Suprapubic skin (tissue), 4 donors: Measurements from ENCODE around the gene AADACL2. TPM values are rescaled to one million over a fixed set of nuclear protein-coding genes. Genes with fewer than 3 reads are reported as not detected.

Source experiments
- DNase-seq, 2 donors: peaks; one replicate each; pipeline ENCODE4 v3.0.0-alpha.2; 2019; ENCODE audit warnings: low spot score in 2 of 2
- H3K27ac ChIP-seq: fragments of 200-600 bp; sonication (generic); one replicate; pipeline ENCODE4 v1.5.1; 2019
- H3K27me3 ChIP-seq: fragments of 200-600 bp; sonication (generic); one replicate; pipeline ENCODE4 v1.5.1; 2019
- H3K36me3 ChIP-seq: fragments of 200-600 bp; sonication (generic); one replicate; pipeline ENCODE4 v1.5.1; 2019
- H3K4me1 ChIP-seq: fragments of 200-600 bp; sonication (generic); one replicate; pipeline ENCODE4 v1.5.1; 2019
- H3K4me3 ChIP-seq: fragments of 200-600 bp; sonication (generic); one replicate; pipeline ENCODE4 v1.5.1; 2019; ENCODE audit warnings: mild to moderate bottlenecking
- H3K9me3 ChIP-seq: fragments of 200-600 bp; sonication (generic); one replicate; pipeline ENCODE4 v1.5.1; 2019
- CTCF ChIP-seq, 2 donors: fragments of 200-600 bp in 1 of 2; fragments of 450-650 bp in 1 of 2; sonication (generic) in 1 of 2; IDR thresholded peaks; one replicate each; pipeline ENCODE4 v1.5.1; 2016 to 2019; ENCODE audit warnings: antibody characterized with exemption in 2 of 2, mild to moderate bottlenecking in 1 of 2, moderate library complexity in 1 of 2
- EP300 ChIP-seq: sonication (generic); formaldehyde crosslinking; IDR thresholded peaks from one replicate; pipeline ENCODE4 v1.6.1; 2017; ENCODE audit warnings: antibody characterized with exemption
- POLR2A ChIP-seq, 2 donors: fragments of 450-650 bp; IDR thresholded peaks; one replicate each; pipeline ENCODE4 v1.6.1; 2017; ENCODE audit warnings: antibody characterized with exemption in 2 of 2, mild to moderate bottlenecking in 2 of 2, moderate library complexity in 2 of 2
- POLR2AphosphoS5 ChIP-seq, 3 donors: sonication (generic); formaldehyde crosslinking; IDR thresholded peaks; one replicate each; pipeline ENCODE4 v1.6.1; 2017; ENCODE audit warnings: antibody characterized with exemption in 3 of 3
- WGBS: methylation state at CpG from one replicate; pipeline ENCODE4 v1.1.5; 2018; 5-methylcytosine and 5-hydroxymethylcytosine counted together
- total RNA-seq, 4 donors: library from RNA; depleted of rRNA; stranded (reverse); fragments of >200 nt; gene quantifications; one replicate each; pipeline ENCODE4 v1.1.0, GENCODE V29; 2016

Gene AADACL2, protein sequence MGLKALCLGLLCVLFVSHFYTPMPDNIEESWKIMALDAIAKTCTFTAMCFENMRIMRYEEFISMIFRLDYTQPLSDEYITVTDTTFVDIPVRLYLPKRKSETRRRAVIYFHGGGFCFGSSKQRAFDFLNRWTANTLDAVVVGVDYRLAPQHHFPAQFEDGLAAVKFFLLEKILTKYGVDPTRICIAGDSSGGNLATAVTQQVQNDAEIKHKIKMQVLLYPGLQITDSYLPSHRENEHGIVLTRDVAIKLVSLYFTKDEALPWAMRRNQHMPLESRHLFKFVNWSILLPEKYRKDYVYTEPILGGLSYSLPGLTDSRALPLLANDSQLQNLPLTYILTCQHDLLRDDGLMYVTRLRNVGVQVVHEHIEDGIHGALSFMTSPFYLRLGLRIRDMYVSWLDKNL
- 10 to 100 TPM; 23.9 to 73.3 (median 49.6) TPM for total RNA-seq

GRCh38 chr3:151733613-151734012, at the start of gene AADACL2:
TSS of gene AADACL2 (plus strand) at chr3:151733927. CDS start at chr3:151734036, 109 bp downstream.
- Histone ChIP-seq H3K27me3 (no peaks in the 10 kb centered on the region), H3K4me3 (peak within 1 kb of the TSS; percentile 8), H3K4me1 (peaks cover 6% of the 10 kb centered on the region), H3K27ac (peak within 1 kb of the TSS; percentile 78), H3K9me3 (no peaks in the 10 kb centered on the region), H3K36me3 (no peaks in the 10 kb centered on the region)
- 53% methylated on average over 1 of the region's 1 CpG for WGBS
- TF ChIP-seq POLR2AphosphoS5 (IDR thresholded peaks at IDR 0.05), result no peak
- no peak for TF ChIP-seq POLR2A (IDR thresholded peaks at IDR 0.05)
- no peak for TF ChIP-seq CTCF (IDR thresholded peaks at IDR 0.05)
- TF ChIP-seq EP300, result no peak
- DNase-seq, result no peak

GRCh38 chr3:151684094-151684493, 49.6 kb upstream of the AADACL2 start:
- DNase-seq, result no peak
- H3K27me3 ChIP-seq, result no peaks in the 10 kb centered on the region
- H3K36me3 ChIP-seq, result no peaks in the 10 kb centered on the region
- H3K9me3 ChIP-seq, result no peaks in the 10 kb centered on the region
- no peak overlapping the region for H3K4me3 ChIP-seq
- no peak for TF ChIP-seq EP300
- no peak for TF ChIP-seq CTCF (IDR thresholded peaks at IDR 0.05)
- no peak for TF ChIP-seq POLR2A (IDR thresholded peaks at IDR 0.05)
- TF ChIP-seq POLR2AphosphoS5 (IDR thresholded peaks at IDR 0.05), result no peak
- H3K27ac ChIP-seq, result no peak overlapping the region
- H3K4me1 ChIP-seq, result no peaks in the 10 kb centered on the region

DNA sequence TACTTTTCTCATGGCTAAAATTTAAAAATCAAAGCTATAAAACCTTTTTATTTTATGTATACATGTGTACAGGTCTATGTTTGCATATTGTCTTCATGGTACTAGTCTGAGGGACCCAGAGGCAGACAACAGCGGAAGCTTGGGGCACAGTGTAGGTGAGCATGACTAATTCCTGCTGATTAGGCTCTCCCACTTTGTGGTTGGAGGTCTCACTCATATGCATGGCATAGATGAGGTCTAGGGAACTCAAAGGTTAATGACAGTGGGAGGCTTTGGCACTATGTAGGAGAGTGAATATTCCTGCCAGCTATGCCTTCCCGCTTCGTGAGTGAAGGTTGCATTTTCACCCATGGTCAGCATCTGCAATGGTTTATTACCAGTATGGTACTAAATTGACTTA, 47.5 kb upstream of the AADACL2 start:
- no peak overlapping the region for H3K4me3 ChIP-seq
- 85% methylated on average over 3 of the region's 3 CpGs for WGBS
- H3K9me3 ChIP-seq, result no peaks in the 10 kb centered on the region
- TF ChIP-seq POLR2AphosphoS5 (IDR thresholded peaks at IDR 0.05) (no peak), POLR2A (IDR thresholded peaks at IDR 0.05) (no peak), EP300 (no peak)
- H3K27me3 ChIP-seq, result no peaks in the 10 kb centered on the region
- DNase-seq, result no peak
- no peak overlapping the region for H3K27ac ChIP-seq
- no peaks in the 10 kb centered on the region for H3K36me3 ChIP-seq
- H3K4me1 ChIP-seq, result no peaks in the 10 kb centered on the region

DNA sequence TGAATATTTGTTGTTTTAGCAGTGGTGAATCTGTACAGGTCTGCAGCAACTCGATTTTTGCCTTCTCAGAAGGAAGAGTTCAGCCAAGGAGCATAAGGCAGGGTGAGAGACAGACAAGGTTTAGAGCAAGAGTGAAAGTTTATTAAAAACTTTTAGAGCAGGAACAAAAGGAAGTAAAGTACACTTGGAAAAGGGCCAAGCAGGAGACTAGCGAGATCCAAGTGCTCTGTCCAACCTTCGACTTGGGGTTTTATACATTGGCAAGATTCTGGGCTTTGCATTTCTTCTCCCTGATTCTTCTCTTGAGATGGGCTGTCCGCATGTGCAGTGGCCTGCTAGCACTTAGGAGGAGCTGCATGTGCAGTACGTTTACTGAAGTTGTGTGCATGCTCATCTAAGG, 46.7 kb upstream of the AADACL2 start:
- H3K4me3 ChIP-seq, result no peak overlapping the region
- no peak overlapping the region for H3K27ac ChIP-seq
- H3K9me3 ChIP-seq, result no peaks in the 10 kb centered on the region
- WGBS, result 42% methylated on average over 5 of the region's 5 CpGs
- H3K27me3 ChIP-seq, result no peaks in the 10 kb centered on the region
- H3K4me1 ChIP-seq, result no peaks in the 10 kb centered on the region
- H3K36me3 ChIP-seq, result no peaks in the 10 kb centered on the region
- DNase-seq, result no peak
- TF ChIP-seq POLR2A (IDR thresholded peaks at IDR 0.05) (no peak), POLR2AphosphoS5 (IDR thresholded peaks at IDR 0.05) (no peak), EP300 (no peak), CTCF (IDR thresholded peaks at IDR 0.05) (no peak)

- no peaks in the 10 kb centered on the region for H3K9me3 ChIP-seq
- no peaks in the 10 kb centered on the region for H3K4me1 ChIP-seq
- H3K4me3 ChIP-seq, result no peak overlapping the region
- H3K36me3 ChIP-seq, result no peaks in the 10 kb centered on the region
- H3K27me3 ChIP-seq, result no peaks in the 10 kb centered on the region
- WGBS, result 33% methylated on average over 1 of the region's 1 CpG
- DNase-seq, result no peak
- H3K27ac ChIP-seq, result no peak overlapping the region
- TF ChIP-seq POLR2AphosphoS5 (IDR thresholded peaks at IDR 0.05) (no peak), EP300 (no peak), CTCF (IDR thresholded peaks at IDR 0.05) (no peak), POLR2A (IDR thresholded peaks at IDR 0.05) (no peak)
Observed at GRCh38 chr3:151688571-151688970, 45.2 kb upstream of the AADACL2 start.
